Colonic mucosa (tissue), 4 donors: ENCODE data around the gene CASP10. TPM values are rescaled to one million over a fixed set of nuclear protein-coding genes. Genes with fewer than 3 reads are reported as not detected.
"Not testable (repeated sequence)": the region's sequence is repeated elsewhere in the genome, so short reads cannot be mapped to it uniquely, and the experiment has no call there.

Source experiments
- DNase-seq: peaks from one replicate; pipeline ENCODE4 v3.0.0-alpha.2; 2020
- H3K27ac ChIP-seq: fragments of 200-600 bp; one replicate; pipeline ENCODE4 v1.8.0; 2021
- H3K27me3 ChIP-seq: fragments of 200-600 bp; one replicate; pipeline ENCODE4 v1.8.0; 2021
- H3K36me3 ChIP-seq: fragments of 200-600 bp; one replicate; pipeline ENCODE4 v1.8.0; 2021
- H3K4me1 ChIP-seq: fragments of 200-600 bp; one replicate; pipeline ENCODE4 v1.8.0; 2021; ENCODE audit warnings: mild to moderate bottlenecking
- H3K4me3 ChIP-seq: fragments of 200-600 bp; one replicate; pipeline ENCODE4 v1.8.0; 2021
- H3K9ac ChIP-seq, 2 donors: one replicate each; pipeline ENCODE4 v1.7.0; 2013; ENCODE audit warnings: control low read depth in 2 of 2, low read depth in 2 of 2, low read length in 2 of 2
- H3K9me3 ChIP-seq: fragments of 200-600 bp; one replicate; pipeline ENCODE4 v1.8.0; 2021
- CTCF ChIP-seq: fragments of 200-600 bp; IDR thresholded peaks from one replicate; pipeline ENCODE4 v1.8.0; 2022; ENCODE audit warnings: antibody characterized with exemption, mild to moderate bottlenecking
- intact Hi-C: fragments of 100-400 bp; cut with DNase I; formaldehyde crosslinking; loops from one replicate; pipeline ENCODE4 v1.14.1; 2022
- total RNA-seq, 2 donors: library from RNA; stranded (reverse); fragmentation: NEBNext Ultra II Directional in 1 of 2; extraction: Animal tissue kit (Norgen Biotek cat#: 25700) in 1 of 2; gene quantifications; one replicate each; pipeline ENCODE4 v1.2.1, GENCODE V29; 2021
- donor health status: healthy.
- donor health status: DM: no; HTN: no; CAD: no.
- donor health status: DM: no; HTN: no; CAD: no.

CASP10 gene
- total RNA-seq, 2 donors from 2014 or later, result 28.0 to 52.3 TPM

- Histone ChIP-seq H3K27me3 (no peaks in the 10 kb centered on the region), H3K27ac (peak overlapping the region; percentile 90), H3K4me3 (peak overlapping the region; percentile 56), H3K4me1 (peaks cover 6% of the 10 kb centered on the region), H3K9ac (peak overlapping the region; percentile 59 to 70), H3K36me3 (no peaks in the 10 kb centered on the region), H3K9me3 (no peaks in the 10 kb centered on the region)
- no peak for DNase-seq
- intact Hi-C loops, result loop anchor here (5.0 kb wide), 1 partner anchor 52 kb away; the partner anchor contains the start of gene CASP10
- TF ChIP-seq CTCF, result no peak
These were observed 51.1 kb downstream of the CASP10 start for GRCh38 chr2:201233812-201234662.

- peak overlapping the region; percentile 56 for H3K4me3 ChIP-seq
- H3K27me3 ChIP-seq, result no peaks in the 10 kb centered on the region
- no peak for TF ChIP-seq CTCF
- H3K27ac ChIP-seq, result peak overlapping the region; percentile 90
- H3K9me3 ChIP-seq, result no peaks in the 10 kb centered on the region
- no peaks in the 10 kb centered on the region for H3K36me3 ChIP-seq
- no peak for DNase-seq
- peaks cover 6% of the 10 kb centered on the region for H3K4me1 ChIP-seq
- intact Hi-C loops, result loop anchor here (5.0 kb wide), 2 partner anchors 52 to 128 kb away; partner anchors contain the start of gene CASP10
- H3K9ac ChIP-seq, result no peak overlapping the region
These were observed 51.8 kb downstream of the CASP10 start for GRCh38 chr2:201234663-201235135.

GRCh38 chr2:201235860-201236811 is 53.2 kb downstream of the CASP10 start:
- DNase-seq, result peak; percentile 59
- H3K27me3 ChIP-seq, result no peaks in the 10 kb centered on the region
- no peak overlapping the region for H3K4me3 ChIP-seq
- H3K9me3 ChIP-seq, result no peaks in the 10 kb centered on the region
- no peak overlapping the region for H3K27ac ChIP-seq
- intact Hi-C loops, result loop anchor here (5.0 kb wide), 1 partner anchor 126 kb away; no protein-coding TSS in a partner anchor
- H3K9ac ChIP-seq, result no peak overlapping the region
- peaks cover 6% of the 10 kb centered on the region for H3K4me1 ChIP-seq
- no peaks in the 10 kb centered on the region for H3K36me3 ChIP-seq
- TF ChIP-seq CTCF, result peak; percentile 48

- Histone ChIP-seq H3K4me3 (no peak overlapping the region), H3K27ac (no peak overlapping the region), H3K27me3 (no peaks in the 10 kb centered on the region), H3K9me3 (no peaks in the 10 kb centered on the region), H3K9ac (no peak overlapping the region), H3K36me3 (no peaks in the 10 kb centered on the region), H3K4me1 (peaks cover 4% of the 10 kb centered on the region)
- DNase-seq, result no peak
- no peak for TF ChIP-seq CTCF
- intact Hi-C loops, result loop anchor here (5.0 kb wide), 1 partner anchor 125 kb away; no protein-coding TSS in a partner anchor
These were observed 54.7 kb downstream of the CASP10 start for GRCh38 chr2:201237486-201238123.

GRCh38 chr2:201239167-201239935 is 56.4 kb downstream of the CASP10 start:
- H3K4me1 ChIP-seq, H3K4me3 ChIP-seq, DNase-seq, H3K27me3 ChIP-seq, H3K36me3 ChIP-seq, H3K9me3 ChIP-seq, H3K9ac ChIP-seq: not testable (repeated sequence)
- peak overlapping the region; percentile 45 for H3K27ac ChIP-seq
- intact Hi-C loops, result loop anchor here (5.0 kb wide), 1 partner anchor 123 kb away; no protein-coding TSS in a partner anchor
